ENCODE data around the gene DTWD1.
"Not testable (repeated sequence)": the region's sequence is repeated elsewhere in the genome, so short reads cannot be mapped to it uniquely, and the experiment has no call there.

GRCh38 chr15:49666486-49666885 lies 45.6 kb downstream of the DTWD1 start:
- TF ChIP-seq EZH2 (IDR thresholded peaks at IDR 0.05; ENCODE audit: borderline replicate concordance, insufficient read depth, low read depth, low read length, poor library complexity, severe bottlenecking); CTCF (IDR thresholded peaks at IDR 0.05): not testable (repeated sequence)

Measured in B cell (primary cell).